A549 (cell line): ENCODE results near the gene MUC5AC.

Experiments
- BCL3 ChIP-seq: fragments of >200 bp; sonication (Bioruptor Twin); formaldehyde crosslinking; IDR thresholded peaks from 3 replicates; pipeline ENCODE4 v1.6.1; 2016
- CHD2 ChIP-seq: fragments of 150-350 bp; IDR thresholded peaks from 2 replicates; pipeline ENCODE4 v1.6.1; 2014; ENCODE audit warnings: low read length; ENCODE audit not compliant: partially characterized antibody
- CTCF ChIP-seq: fragments of >200 bp; sonication (Bioruptor Twin); formaldehyde crosslinking; IDR thresholded peaks from 3 replicates; pipeline ENCODE4 v1.5.1; 2016
- ELK1 ChIP-seq: fragments of 150-350 bp; IDR thresholded peaks from 2 replicates; pipeline ENCODE4 v1.6.1; 2014; ENCODE audit warnings: low read depth, mild to moderate bottlenecking, low read length
- EP300 ChIP-seq, 2 experiments: fragments of >200 bp; sonication (Bioruptor Twin); formaldehyde crosslinking; IDR thresholded peaks; 2 replicates in 1 of 2; 3 replicates in 1 of 2; pipeline ENCODE4 v1.6.1; 2016 to 2017
- ESRRA ChIP-seq: fragments of 150-350 bp; IDR thresholded peaks from 2 replicates; pipeline ENCODE4 v1.6.1; 2014; ENCODE audit warnings: mild to moderate bottlenecking, low read length, borderline replicate concordance
- HOXA7 ChIP-seq: fragments of 250-450 bp; sonication (Bioruptor Pico); IDR thresholded peaks from 2 replicates; pipeline ENCODE4 v1.5.0; 2020; ENCODE audit warnings: mild to moderate bottlenecking, moderate library complexity
- KDM1A ChIP-seq: fragments of 200-600 bp; sonication (generic); IDR thresholded peaks from 2 replicates; pipeline ENCODE4 v1.6.1; 2016; ENCODE audit warnings: low read depth, mild to moderate bottlenecking
- MAX ChIP-seq: IDR thresholded peaks from 2 replicates; pipeline ENCODE4 v1.6.1; 2012
- PHF8 ChIP-seq: fragments of 200-600 bp; sonication (generic); IDR thresholded peaks from 2 replicates; pipeline ENCODE4 v1.6.1; 2016; ENCODE audit warnings: low read depth, mild to moderate bottlenecking, antibody characterized with exemption, moderate library complexity, borderline replicate concordance
- RAD21 ChIP-seq, 2 experiments: fragments of >200 bp in 1 of 2; sonication (Bioruptor Twin) in 1 of 2; formaldehyde crosslinking in 1 of 2; IDR thresholded peaks in 1 of 2; conservative IDR thresholded peaks in 1 of 2; 2 replicates in 1 of 2; 3 replicates in 1 of 2; pipeline ENCODE4 v1.6.1; 2012 to 2018; ENCODE audit warnings: inconsistent platforms in 1 of 2
- RNF2 ChIP-seq: fragments of 200-600 bp; sonication (generic); IDR thresholded peaks from 2 replicates; pipeline ENCODE4 v1.6.1; 2016; ENCODE audit warnings: low read depth, mild to moderate bottlenecking, antibody characterized with exemption, moderate library complexity, borderline replicate concordance
- ZFP36 ChIP-seq: fragments of 450-650 bp; IDR thresholded peaks from 2 replicates; pipeline ENCODE4 v1.6.1; 2014; ENCODE audit warnings: borderline replicate concordance; ENCODE audit not compliant: partially characterized antibody

- no peak for TF ChIP-seq BCL3
- TF ChIP-seq EP300 (IDR thresholded peaks at IDR 0.05) = no peak
- no peak for TF ChIP-seq ZFP36
- no peak for TF ChIP-seq CTCF
- TF ChIP-seq KDM1A = no peak
- no peak for TF ChIP-seq CHD2
- TF ChIP-seq MAX = no peak
- no peak for TF ChIP-seq ESRRA
- TF ChIP-seq PHF8 = no peak
- TF ChIP-seq RNF2 = no peak
- no peak for TF ChIP-seq ELK1
- TF ChIP-seq RAD21 (conservative IDR thresholded peaks at IDR 0.05 in 1 of 2, IDR thresholded peaks at IDR 0.05 in 1 of 2) = no peak
- no peak for TF ChIP-seq HOXA7 (CRISPR knock-in tag)
Measured at GRCh38 chr11:1199751-1200610, 42.2 kb downstream of the MUC5AC start.
